HG03521 (cell line): ENCODE results near the gene YWHAQ.

ENCODE experiments used
- ATAC-seq: cut with Tn5 transposase; IDR thresholded peaks from one replicate; pipeline ENCODE4 v1.9.1; 2021; ENCODE audit warnings: mild to moderate bottlenecking, moderate library complexity; ENCODE audit not compliant: unreplicated experiment

YWHAQ gene

GRCh38 chr2:9655441-9656269 lies 24.9 kb upstream of the YWHAQ start:
- ATAC-seq = no peak

GRCh38 chr2:9654452-9655100 lies 23.8 kb upstream of the YWHAQ start:
- no peak for ATAC-seq

GRCh38 chr2:9653485-9654271 lies 22.9 kb upstream of the YWHAQ start:
- ATAC-seq = no peak

GRCh38 chr2:9652898-9653479 lies 22.2 kb upstream of the YWHAQ start:
- ATAC-seq = no peak

- ATAC-seq = no peak
Measured at GRCh38 chr2:9652267-9652666, 21.5 kb upstream of the YWHAQ start.

GRCh38 chr2:9650119-9650821 lies 19.5 kb upstream of the YWHAQ start:
- ATAC-seq = no peak

- ATAC-seq = no peak
Measured at GRCh38 chr2:9649261-9649660, 18.5 kb upstream of the YWHAQ start.

GRCh38 chr2:9648821-9649220 lies 18.0 kb upstream of the YWHAQ start:
- ATAC-seq = no peak

GRCh38 chr2:9647884-9648283 lies 17.1 kb upstream of the YWHAQ start:
- ATAC-seq = no peak

GRCh38 chr2:9646196-9647030 lies 15.6 kb upstream of the YWHAQ start:
- ATAC-seq = no peak

- no peak for ATAC-seq
Measured at GRCh38 chr2:9644603-9645002, 13.8 kb upstream of the YWHAQ start.

GRCh38 chr2:9644021-9644420 lies 13.2 kb upstream of the YWHAQ start:
- no peak for ATAC-seq

- ATAC-seq = no peak
Measured at GRCh38 chr2:9641641-9642040, 10.8 kb upstream of the YWHAQ start.

GRCh38 chr2:9640403-9641104 lies 9.8 kb upstream of the YWHAQ start:
- ATAC-seq = no peak

- no peak for ATAC-seq
Measured at GRCh38 chr2:9639740-9640343, 9.0 kb upstream of the YWHAQ start.

GRCh38 chr2:9639000-9639602 lies 8.3 kb upstream of the YWHAQ start:
- no peak for ATAC-seq

GRCh38 chr2:9638532-9638931 lies 7.7 kb upstream of the YWHAQ start:
- no peak for ATAC-seq

GRCh38 chr2:9637330-9637729 lies 6.5 kb upstream of the YWHAQ start:
- no peak for ATAC-seq
